Brain microvascular endothelial cell (primary cell): ENCODE data around the gene MYH10.
"Not testable (repeated sequence)": the region's sequence is repeated elsewhere in the genome, so short reads cannot be mapped to it uniquely, and the experiment has no call there.

ENCODE experiments used
- DNase-seq: peaks from one replicate; pipeline ENCODE4 v3.0.0-alpha.2; 2020
- H3K27ac ChIP-seq: fragments of 250-450 bp; sonication (Bioruptor Pico); 2 replicates; pipeline ENCODE4 v1.5.1; 2020; ENCODE audit warnings: mild to moderate bottlenecking, moderate library complexity
- H3K27me3 ChIP-seq: fragments of 250-450 bp; sonication (Bioruptor Pico); replicated peaks from 2 replicates; pipeline ENCODE4 v1.5.1; 2020; ENCODE audit warnings: mild to moderate bottlenecking
- H3K36me3 ChIP-seq: fragments of 250-450 bp; sonication (Bioruptor Pico); replicated peaks from 2 replicates; pipeline ENCODE4 v1.5.1; 2020; ENCODE audit warnings: mild to moderate bottlenecking
- H3K4me3 ChIP-seq: 2 replicates; pipeline ENCODE4 v1.5.1; 2011; ENCODE audit warnings: low read depth, mild to moderate bottlenecking, control low read depth, low read length, moderate library complexity
- CTCF ChIP-seq: IDR thresholded peaks from 2 replicates; pipeline ENCODE4 v1.5.1; 2011; ENCODE audit warnings: low read depth, mild to moderate bottlenecking, moderate library complexity, low read length, control low read depth, inconsistent platforms; ENCODE audit errors: missing control alignments
- in situ Hi-C: cut with HindIII; loops from 2 replicates; pipeline ENCODE4 v1.10.0; 2017; ENCODE audit warnings: low sequenced_read_pairs, low pct_ligation_motif_present

The MYH10 gene

GRCh38 chr17:8662973-8663372, 32.4 kb upstream of the MYH10 start:
- in situ Hi-C loops: no loop called here
- no peak overlapping the region for H3K27ac ChIP-seq

DNA sequence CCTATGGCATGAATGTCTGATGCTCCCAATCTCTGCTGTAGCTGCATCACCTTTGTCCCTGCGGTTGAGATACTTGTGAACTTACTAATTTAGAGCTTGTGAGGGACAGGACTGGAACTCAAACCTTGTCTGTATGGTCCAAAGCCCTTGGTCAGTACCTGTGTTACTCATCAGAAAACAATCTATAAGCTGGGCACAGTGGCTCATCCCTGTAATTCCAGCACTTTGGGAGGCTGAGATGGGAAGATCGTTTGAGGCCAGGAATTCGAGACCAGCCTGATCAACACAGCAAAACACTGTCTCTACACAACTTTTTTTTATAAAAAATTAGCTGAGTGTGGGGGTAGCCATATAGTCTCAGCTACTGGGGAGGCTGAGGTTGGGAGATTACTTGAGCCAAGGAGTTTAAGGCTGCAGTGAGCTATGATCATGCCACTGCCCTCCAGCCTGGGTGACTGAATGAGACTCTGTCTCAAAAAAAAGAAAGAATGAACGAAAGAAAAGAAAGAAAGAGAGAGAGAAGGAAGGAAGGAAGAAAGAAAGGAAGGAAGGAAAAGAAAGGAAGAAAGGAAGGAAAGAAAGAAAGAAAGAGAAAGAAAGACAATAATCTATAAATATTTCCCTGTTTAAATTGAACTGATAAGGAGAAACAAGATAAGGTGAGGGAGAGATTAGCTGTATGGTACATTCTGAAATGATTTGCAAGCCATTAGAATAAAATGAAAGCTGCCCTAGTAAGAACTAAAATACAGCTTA, 31.7 kb upstream of the MYH10 start:
- Histone ChIP-seq H3K36me3 (no peaks in the 10 kb centered on the region), H3K27me3 (no peaks in the 10 kb centered on the region), H3K27ac (no peak overlapping the region), H3K4me3 (no peak overlapping the region)
- TF ChIP-seq CTCF: no peak
- in situ Hi-C loops: no loop called here
- no peak for DNase-seq

More at GRCh38 chr17:8662973-8663372, 32.4 kb upstream of the MYH10 start:
- no peak for DNase-seq
- Histone ChIP-seq H3K27me3 (no peaks in the 10 kb centered on the region), H3K4me3 (no peak overlapping the region), H3K36me3 (no peaks in the 10 kb centered on the region)
- no peak for TF ChIP-seq CTCF

- H3K36me3 ChIP-seq, in situ Hi-C loops, H3K4me3 ChIP-seq, H3K27me3 ChIP-seq, H3K27ac ChIP-seq, DNase-seq: not testable (repeated sequence)
These were observed 30.2 kb upstream of the MYH10 start for GRCh38 chr17:8660709-8661108.

GRCh38 chr17:8659758-8660410, 29.4 kb upstream of the MYH10 start:
- no peak overlapping the region for H3K4me3 ChIP-seq
- no peaks in the 10 kb centered on the region for H3K36me3 ChIP-seq
- DNase-seq: no peak
- no peaks in the 10 kb centered on the region for H3K27me3 ChIP-seq
- in situ Hi-C loops: no loop called here
- H3K27ac ChIP-seq: no peak overlapping the region
- no peak for TF ChIP-seq CTCF

DNA sequence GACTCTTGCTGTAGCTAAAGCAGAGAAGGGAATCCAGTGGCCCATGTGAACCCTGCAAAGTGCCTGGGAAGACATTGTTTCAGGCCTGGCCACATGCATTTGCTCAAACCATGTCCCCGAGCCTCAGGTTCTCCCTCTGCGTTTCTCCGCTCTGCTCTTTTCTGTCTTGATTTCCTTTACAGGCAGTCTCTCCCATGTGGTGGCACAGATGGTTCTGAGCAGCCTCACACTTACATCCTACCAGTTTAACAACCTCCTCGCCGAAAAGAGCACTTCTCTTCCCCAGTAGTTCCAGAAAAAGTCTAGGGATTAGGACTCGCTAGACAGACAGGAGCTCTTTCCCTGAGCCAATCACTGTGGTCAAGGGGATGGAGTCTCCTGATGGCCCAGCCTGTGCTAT, 28.3 kb upstream of the MYH10 start:
- Histone ChIP-seq H3K4me3 (no peak overlapping the region), H3K36me3 (no peaks in the 10 kb centered on the region), H3K27me3 (no peaks in the 10 kb centered on the region), H3K27ac (no peak overlapping the region)
- in situ Hi-C loops: no loop called here
- no peak for TF ChIP-seq CTCF
- DNase-seq: no peak

GRCh38 chr17:8656693-8657092, 26.2 kb upstream of the MYH10 start:
- H3K36me3 ChIP-seq: no peaks in the 10 kb centered on the region
- no peak for TF ChIP-seq CTCF
- no peak for DNase-seq
- H3K27ac ChIP-seq: no peak overlapping the region
- no peaks in the 10 kb centered on the region for H3K27me3 ChIP-seq
- in situ Hi-C loops: no loop called here
- H3K4me3 ChIP-seq: no peak overlapping the region
